HG03025 (cell line): Measurements from ENCODE around the gene FAR2.
"Not testable (repeated sequence)": the region's sequence is repeated elsewhere in the genome, so short reads cannot be mapped to it uniquely, and the experiment has no call there.

Experiments
- ATAC-seq: cut with Tn5 transposase; IDR thresholded peaks from one replicate; pipeline ENCODE4 v1.9.1; 2021; ENCODE audit warnings: mild to moderate bottlenecking, moderate library complexity; ENCODE audit not compliant: unreplicated experiment, low FRiP score

FAR2 gene

GRCh38 chr12:29152223-29152868 is 3.3 kb downstream of the FAR2 start:
- peak; percentile 94 for ATAC-seq

GRCh38 chr12:29152981-29153630 is 4.0 kb downstream of the FAR2 start:
- no peak for ATAC-seq

- peak; percentile 44 for ATAC-seq
These were observed 6.0 kb downstream of the FAR2 start for GRCh38 chr12:29155079-29155478.

- ATAC-seq: no peak
These were observed 8.4 kb downstream of the FAR2 start for GRCh38 chr12:29157486-29157946.

GRCh38 chr12:29158115-29158763 is 9.2 kb downstream of the FAR2 start:
- no peak for ATAC-seq

- ATAC-seq: no peak
These were observed 10.6 kb downstream of the FAR2 start for GRCh38 chr12:29159661-29160060.

- ATAC-seq: no peak
These were observed 11.2 kb downstream of the FAR2 start for GRCh38 chr12:29160230-29160629.

GRCh38 chr12:29163146-29163545 is 14.1 kb downstream of the FAR2 start:
- no peak for ATAC-seq

GRCh38 chr12:29164477-29165393 is 15.7 kb downstream of the FAR2 start:
- peak; percentile 100 for ATAC-seq

- no peak for ATAC-seq
These were observed 18.4 kb downstream of the FAR2 start for GRCh38 chr12:29167445-29167844.

GRCh38 chr12:29167988-29168387 is 18.9 kb downstream of the FAR2 start:
- no peak for ATAC-seq

GRCh38 chr12:29169978-29170377 is 20.9 kb downstream of the FAR2 start:
- not testable (repeated sequence) for ATAC-seq

GRCh38 chr12:29170478-29171084 is 21.5 kb downstream of the FAR2 start:
- ATAC-seq: not testable (repeated sequence)

- ATAC-seq: no peak
These were observed 22.6 kb downstream of the FAR2 start for GRCh38 chr12:29171421-29172258.

- no peak for ATAC-seq
These were observed 27.9 kb downstream of the FAR2 start for GRCh38 chr12:29176941-29177340.

GRCh38 chr12:29182247-29182646 is 33.2 kb downstream of the FAR2 start:
- ATAC-seq: not testable (repeated sequence)

- ATAC-seq: no peak
These were observed 38.7 kb downstream of the FAR2 start for GRCh38 chr12:29187756-29188155.

GRCh38 chr12:29191267-29191850 is 42.3 kb downstream of the FAR2 start:
- ATAC-seq: no peak

- no peak for ATAC-seq
These were observed 49.8 kb downstream of the FAR2 start for GRCh38 chr12:29198901-29199300.
